GM12892 (cell line): ENCODE measurements around the gene YES1.

Experiments used
- POLR2A ChIP-seq: IDR thresholded peaks from 2 replicates; pipeline ENCODE4 v1.6.1; 2011; ENCODE audit warnings: low read depth, low read length, control low read depth
- POLR2AphosphoS5 ChIP-seq: IDR thresholded peaks from 2 replicates; pipeline ENCODE4 v1.6.1; 2011; ENCODE audit warnings: low read depth, low read length, control low read depth
- TAF1 ChIP-seq: IDR thresholded peaks from 2 replicates; pipeline ENCODE4 v1.6.1; 2011; ENCODE audit warnings: low read depth, mild to moderate bottlenecking, control low read depth, low read length, borderline replicate concordance

GRCh38 chr18:827093-827677 is 15.1 kb upstream of the YES1 start:
- TF ChIP-seq POLR2A: no peak
- no peak for TF ChIP-seq TAF1
- TF ChIP-seq POLR2AphosphoS5: no peak
